PC-3 (cell line): ENCODE results near the gene UVSSA. TPM values are rescaled to one million over a fixed set of nuclear protein-coding genes. Genes with fewer than 3 reads are reported as not detected.

Experiments
- ATAC-seq: fragments of 200-7000 bp; cut with Tn5 transposase; 2 replicates; pipeline ENCODE4 v1.9.1; 2020; ENCODE audit warnings: mild to moderate bottlenecking, moderate library complexity
- BruUV-seq: library from RNA; stranded (reverse); fragments of 400-500 nt; replicated peaks from 2 replicates; lab custom pipeline; 2021; lab: Mats Ljungman, UMichigan
- CTCF ChIA-PET: fragments of 300-600 bp; sonication (Branson Sonifier 250); formaldehyde crosslinking; loops from one replicate; lab custom pipeline; 2022; ENCODE audit warnings: antibody characterized with exemption; lab: Charles Lee
- POLR2A ChIA-PET: fragments of 300-600 bp; sonication (Branson Sonifier 250); formaldehyde crosslinking; loops from one replicate; lab custom pipeline; 2022; ENCODE audit warnings: antibody characterized with exemption; ENCODE audit not compliant: unreplicated experiment; lab: Charles Lee
- DNase-seq: peaks from one replicate; pipeline ENCODE4 v3.0.0-alpha.2; 2015
- H2AFZ ChIP-seq: fragments of 300-600 bp; sonication (generic); 2 replicates; pipeline ENCODE4 v1.6.0; 2016; ENCODE audit warnings: antibody characterized with exemption, low read length
- H3F3A ChIP-seq: fragments of 300-600 bp; sonication (generic); one replicate; pipeline ENCODE4 v1.6.0; 2017; ENCODE audit warnings: antibody characterized with exemption, low read length, control low read depth, mild to moderate bottlenecking; ENCODE audit not compliant: unreplicated experiment
- H3K27ac ChIP-seq: fragments of 300-600 bp; sonication (generic); 2 replicates; pipeline ENCODE4 v1.5.1; 2016; ENCODE audit warnings: mild to moderate bottlenecking, low read length
- H3K27me3 ChIP-seq: fragments of 300-600 bp; sonication (generic); 2 replicates; pipeline ENCODE4 v1.6.1; 2016; ENCODE audit warnings: low read length, mixed read lengths
- H3K36me3 ChIP-seq: fragments of 300-600 bp; sonication (generic); 2 replicates; pipeline ENCODE4 v1.6.1; 2016; ENCODE audit warnings: low read depth, mixed run types, low read length, mixed read lengths
- H3K4me1 ChIP-seq: fragments of 300-600 bp; sonication (generic); 2 replicates; pipeline ENCODE4 v1.5.1; 2016; ENCODE audit warnings: low read length; ENCODE audit not compliant: insufficient read depth
- H3K4me2 ChIP-seq: fragments of 300-600 bp; sonication (generic); 2 replicates; pipeline ENCODE4 v1.6.0; 2016; ENCODE audit warnings: low read length
- H3K4me3 ChIP-seq: fragments of 300-600 bp; sonication (generic); 2 replicates; pipeline ENCODE4 v1.5.1; 2016; ENCODE audit warnings: mild to moderate bottlenecking, low read length, mixed read lengths
- H3K79me2 ChIP-seq: fragments of 300-600 bp; sonication (generic); 2 replicates; pipeline ENCODE4 v1.6.1; 2017; ENCODE audit warnings: low read length, mixed read lengths
- H3K9ac ChIP-seq: fragments of 300-600 bp; sonication (generic); 2 replicates; pipeline ENCODE4 v1.6.0; 2016; ENCODE audit warnings: mild to moderate bottlenecking, low read length
- H3K9me2 ChIP-seq: fragments of 300-600 bp; sonication (generic); replicated peaks from 2 replicates; pipeline ENCODE4 v1.6.1; 2016; ENCODE audit warnings: mixed run types, low read length, mixed read lengths
- H3K9me3 ChIP-seq: fragments of 300-600 bp; sonication (generic); 2 replicates; pipeline ENCODE4 v1.6.1; 2016; ENCODE audit warnings: low read length, mixed read lengths
- H4K20me1 ChIP-seq: fragments of 300-600 bp; sonication (generic); 2 replicates; pipeline ENCODE4 v1.6.1; 2016; ENCODE audit warnings: low read length, mixed read lengths
- EZH2 ChIP-seq: fragments of 300-600 bp; sonication (generic); IDR thresholded peaks from one replicate; pipeline ENCODE4 v1.6.1; 2017; ENCODE audit warnings: antibody characterized with exemption, mild to moderate bottlenecking, low read length; ENCODE audit not compliant: unreplicated experiment
- EZH2phosphoT487 ChIP-seq: fragments of 300-600 bp; sonication (generic); IDR thresholded peaks from 2 replicates; pipeline ENCODE4 v1.6.1; 2018; ENCODE audit warnings: mild to moderate bottlenecking, antibody characterized with exemption, low read length, borderline replicate concordance
- intact Hi-C: fragments of 100-400 bp; cut with micrococcal nuclease; formaldehyde crosslinking; loops from 2 replicates; pipeline ENCODE4 v1.9.0; 2023
- total RNA-seq: library from RNA; depleted of rRNA; stranded (reverse); fragments of >200 nt; gene quantifications from 2 replicates; pipeline ENCODE4 v1.2.3, GENCODE V29; 2014
- TF ChIP-seq, protein P1 (sequence below): fragments of 300-600 bp; sonication (generic); conservative IDR thresholded peaks from 2 replicates; pipeline ENCODE4 v1.5.1; 2017; ENCODE audit warnings: antibody characterized with exemption, low read depth, mild to moderate bottlenecking, low read length

UVSSA gene
- total RNA-seq, 1 experiment from 2014 or later, result 6.2 TPM

DNA sequence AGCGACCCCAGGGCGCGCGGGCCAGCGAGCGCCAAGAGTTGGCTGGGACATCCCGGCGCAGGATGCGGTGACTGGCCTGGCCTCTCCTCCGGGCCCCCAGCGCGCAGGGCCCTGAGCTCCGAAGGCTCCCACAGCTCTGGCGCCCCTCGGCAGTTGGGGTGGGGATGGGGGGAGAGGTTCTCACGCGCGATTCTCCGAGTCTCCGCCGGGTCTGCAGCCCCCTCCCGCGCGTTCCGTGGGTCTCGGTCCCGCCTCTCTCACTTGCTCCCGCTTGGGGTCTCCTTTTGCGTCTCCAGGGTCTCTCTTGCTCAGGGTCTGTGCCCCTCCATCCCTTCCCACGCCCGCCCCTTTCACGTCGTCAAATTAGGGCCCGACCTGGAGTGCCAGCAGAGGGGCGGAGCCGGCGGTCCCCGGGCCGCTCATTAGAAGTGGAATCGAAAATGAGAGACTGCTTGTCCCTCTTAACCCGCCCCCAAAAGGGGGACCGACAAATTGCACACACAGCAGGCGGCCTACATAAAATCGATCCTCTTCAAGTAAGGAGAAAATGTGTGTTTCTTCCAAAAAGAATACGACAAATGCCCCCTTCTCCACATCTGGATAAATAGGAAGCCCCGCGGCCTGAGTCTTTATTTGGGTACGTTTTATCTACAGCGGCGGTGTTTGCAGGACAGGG lies 60.1 kb downstream of the UVSSA start:
- H3F3A ChIP-seq, result no peaks in the 10 kb centered on the region

DNA sequence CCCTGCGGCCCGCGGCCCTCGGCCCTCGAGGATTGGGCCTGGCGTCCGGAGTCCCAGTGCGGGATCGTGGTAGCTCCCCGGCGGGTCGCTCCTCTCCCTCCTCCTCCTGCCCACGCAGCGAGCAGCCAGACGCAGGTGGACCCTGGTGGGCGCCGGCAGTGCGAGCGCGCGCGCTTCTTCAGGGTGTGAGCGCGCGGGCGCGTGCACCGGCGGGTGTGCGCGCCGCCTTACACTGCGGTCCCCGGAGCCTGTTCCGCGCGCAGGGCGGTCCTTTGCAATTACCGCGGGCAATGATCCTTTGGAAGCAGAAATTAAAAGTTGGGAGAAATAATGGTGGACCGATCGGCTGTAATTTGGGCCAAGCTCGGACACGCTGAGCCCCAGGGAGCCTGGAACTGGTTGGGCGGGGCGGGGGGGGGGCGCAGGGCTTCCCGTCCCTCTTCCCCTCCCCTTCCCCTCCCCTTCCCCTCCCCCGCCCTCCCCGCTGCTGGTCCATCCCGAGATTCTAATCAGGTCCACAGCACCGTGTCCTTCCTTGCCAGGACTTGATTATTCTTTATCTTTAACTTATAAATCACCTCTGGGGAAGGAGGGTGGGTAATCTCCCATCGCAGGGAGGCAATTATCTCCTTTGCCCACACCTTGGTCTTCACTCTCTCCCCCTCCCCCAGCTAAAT lies 60.8 kb downstream of the UVSSA start:
- Histone ChIP-seq H2AFZ (no peak overlapping the region), H3F3A (no peaks in the 10 kb centered on the region), H3K4me3 (no peak overlapping the region), H3K27me3 (0 out of 2 replicates have a peak, but pooled peaks cover under 1% of the 10 kb centered on the region), H3K4me1 (no peaks in the 10 kb centered on the region), H3K9me3 (no peaks in the 10 kb centered on the region), H3K79me2 (no peaks in the 10 kb centered on the region), H3K9ac (no peak overlapping the region), H3K9me2 (no peaks in the 10 kb centered on the region), H3K27ac (no peak overlapping the region), H3K4me2 (no peak overlapping the region), H3K36me3 (no peaks in the 10 kb centered on the region), H4K20me1 (no peaks in the 10 kb centered on the region)
- ChIA-PET CTCF (no interaction called here), POLR2A (no interaction called here)
- intact Hi-C loops, result no loop called here
- no TSS peak for BruUV-seq
- no peak for ATAC-seq
- no peak for TF ChIP-seq EZH2
- TF ChIP-seq, protein P1, sequence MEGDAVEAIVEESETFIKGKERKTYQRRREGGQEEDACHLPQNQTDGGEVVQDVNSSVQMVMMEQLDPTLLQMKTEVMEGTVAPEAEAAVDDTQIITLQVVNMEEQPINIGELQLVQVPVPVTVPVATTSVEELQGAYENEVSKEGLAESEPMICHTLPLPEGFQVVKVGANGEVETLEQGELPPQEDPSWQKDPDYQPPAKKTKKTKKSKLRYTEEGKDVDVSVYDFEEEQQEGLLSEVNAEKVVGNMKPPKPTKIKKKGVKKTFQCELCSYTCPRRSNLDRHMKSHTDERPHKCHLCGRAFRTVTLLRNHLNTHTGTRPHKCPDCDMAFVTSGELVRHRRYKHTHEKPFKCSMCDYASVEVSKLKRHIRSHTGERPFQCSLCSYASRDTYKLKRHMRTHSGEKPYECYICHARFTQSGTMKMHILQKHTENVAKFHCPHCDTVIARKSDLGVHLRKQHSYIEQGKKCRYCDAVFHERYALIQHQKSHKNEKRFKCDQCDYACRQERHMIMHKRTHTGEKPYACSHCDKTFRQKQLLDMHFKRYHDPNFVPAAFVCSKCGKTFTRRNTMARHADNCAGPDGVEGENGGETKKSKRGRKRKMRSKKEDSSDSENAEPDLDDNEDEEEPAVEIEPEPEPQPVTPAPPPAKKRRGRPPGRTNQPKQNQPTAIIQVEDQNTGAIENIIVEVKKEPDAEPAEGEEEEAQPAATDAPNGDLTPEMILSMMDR, result no peak
- no peak for TF ChIP-seq EZH2phosphoT487
- DNase-seq, result no peak

More for the DNA sequence above, 60.1 kb downstream of the UVSSA start:
- POLR2A ChIA-PET, result no interaction called here
- ATAC-seq (no peak), DNase-seq (no peak)
- no peaks in the 10 kb centered on the region for H3K4me1 ChIP-seq
- BruUV-seq, result no TSS peak
- no peak overlapping the region for H3K4me3 ChIP-seq
- H3K36me3 ChIP-seq, result no peaks in the 10 kb centered on the region
- no peak overlapping the region for H3K4me2 ChIP-seq
- no peak overlapping the region for H2AFZ ChIP-seq
- CTCF ChIA-PET, result no interaction called here
- no peak overlapping the region for H3K9ac ChIP-seq
- no peaks in the 10 kb centered on the region for H3K9me3 ChIP-seq
- no peaks in the 10 kb centered on the region for H3K9me2 ChIP-seq
- no peak overlapping the region for H3K27ac ChIP-seq
- H4K20me1 ChIP-seq, result no peaks in the 10 kb centered on the region
- no peak for TF ChIP-seq EZH2
- no peak for TF ChIP-seq EZH2phosphoT487
- TF ChIP-seq, protein P1, result no peak
- peaks cover 7% of the 10 kb centered on the region for H3K27me3 ChIP-seq
- intact Hi-C loops, result no loop called here
- H3K79me2 ChIP-seq, result no peaks in the 10 kb centered on the region

DNA sequence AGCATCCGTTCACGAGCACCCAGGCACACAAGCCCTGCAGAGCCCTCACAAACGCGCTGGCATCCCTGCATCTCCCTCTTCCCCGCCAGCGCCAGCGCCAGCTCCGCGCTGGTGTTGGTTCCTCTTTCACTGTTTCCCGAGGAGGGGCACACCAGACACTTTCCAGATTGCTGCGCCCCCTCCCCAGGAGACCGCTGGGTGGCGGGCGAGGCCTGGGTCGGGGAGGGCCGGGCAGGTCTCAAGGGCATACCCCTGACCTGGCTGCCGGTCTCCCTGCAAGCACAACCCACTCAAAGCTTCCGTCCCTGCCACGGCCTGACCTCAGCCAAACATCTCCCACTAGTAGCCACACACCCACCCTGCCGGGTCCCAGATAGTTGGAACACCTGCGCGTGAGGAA lies 61.4 kb downstream of the UVSSA start:
- no peak for DNase-seq
- no TSS peak for BruUV-seq
- H3K4me2 ChIP-seq, result no peak overlapping the region
- no peak for ATAC-seq
- no peaks in the 10 kb centered on the region for H3F3A ChIP-seq
- H3K9ac ChIP-seq, result no peak overlapping the region
- no peaks in the 10 kb centered on the region for H3K79me2 ChIP-seq
- H3K9me3 ChIP-seq, result no peaks in the 10 kb centered on the region
- no peaks in the 10 kb centered on the region for H3K4me1 ChIP-seq
- TF ChIP-seq EZH2, result no peak
- TF ChIP-seq EZH2phosphoT487, result no peak
- TF ChIP-seq, protein P1, result no peak
- H3K36me3 ChIP-seq, result no peaks in the 10 kb centered on the region
- H3K27me3 ChIP-seq, result no peaks in the 10 kb centered on the region
- no peak overlapping the region for H3K4me3 ChIP-seq
- no peak overlapping the region for H3K27ac ChIP-seq
- CTCF ChIA-PET, result no interaction called here
- POLR2A ChIA-PET, result no interaction called here
- H3K9me2 ChIP-seq, result no peaks in the 10 kb centered on the region
- intact Hi-C loops, result no loop called here
- H4K20me1 ChIP-seq, result no peaks in the 10 kb centered on the region
- H2AFZ ChIP-seq, result no peak overlapping the region
